Liver (tissue), 9 donors: Measurements from ENCODE around the gene BNIP1. TPM values are rescaled to one million over a fixed set of nuclear protein-coding genes. Genes with fewer than 3 reads are reported as not detected.
A peak's percentile ranks its signal among the peaks of the same experiment; 100 is the strongest.

Experiments
- DNase-seq: peaks from one replicate; pipeline ENCODE4 v3.0.0-alpha.2; 2017; ENCODE audit warnings: low spot score
- H3K27ac ChIP-seq, 2 donors: one replicate each; pipeline ENCODE4 v1.7.0; 2013; ENCODE audit warnings: inconsistent platforms in 2 of 2, low read length in 2 of 2, control low read depth in 1 of 2, low read depth in 1 of 2, mild to moderate bottlenecking in 1 of 2
- H3K27me3 ChIP-seq, 4 donors: one replicate each; pipeline versions ENCODE4 v1.6.1 to v1.7.0; 2013; ENCODE audit warnings: low read length in 3 of 4, inconsistent platforms in 1 of 4, mild to moderate bottlenecking in 1 of 4, moderate library complexity in 1 of 4; ENCODE audit not compliant: control insufficient read depth in 4 of 4, insufficient read depth in 4 of 4
- H3K36me3 ChIP-seq, 4 donors: one replicate each; pipeline versions ENCODE4 v1.6.1 to v1.7.0; 2013; ENCODE audit warnings: low read length in 3 of 4, mild to moderate bottlenecking in 3 of 4, low read depth in 1 of 4, moderate library complexity in 1 of 4; ENCODE audit not compliant: control insufficient read depth in 4 of 4, insufficient read depth in 3 of 4
- H3K4me1 ChIP-seq, 4 donors: one replicate each; pipeline versions ENCODE4 v1.6.1 to v1.7.0; 2013; ENCODE audit warnings: low read length in 3 of 4, mild to moderate bottlenecking in 3 of 4, moderate library complexity in 1 of 4; ENCODE audit not compliant: control insufficient read depth in 4 of 4, insufficient read depth in 4 of 4
- H3K4me3 ChIP-seq, 3 donors: one replicate each; pipeline versions ENCODE4 v1.6.1 to v1.7.0; 2013; ENCODE audit warnings: low read length in 3 of 3, control low read depth in 1 of 3, low read depth in 1 of 3, mild to moderate bottlenecking in 1 of 3
- H3K9ac ChIP-seq, 2 donors: one replicate each; pipeline ENCODE4 v1.7.0; 2013; ENCODE audit warnings: low read length in 2 of 2, mild to moderate bottlenecking in 2 of 2, moderate library complexity in 2 of 2, control low read depth in 1 of 2, low read depth in 1 of 2
- H3K9me3 ChIP-seq, 4 donors: one replicate each; pipeline versions ENCODE4 v1.6.1 to v1.7.0; 2013; ENCODE audit warnings: low read length in 3 of 4; ENCODE audit not compliant: control insufficient read depth in 4 of 4
- ATF3 ChIP-seq: IDR thresholded peaks from 2 replicates; pipeline ENCODE4 v1.6.1; 2016; ENCODE audit warnings: antibody characterized with exemption
- CTCF ChIP-seq: fragments of 150-350 bp; IDR thresholded peaks from 2 replicates; pipeline ENCODE4 v1.5.1; 2017; ENCODE audit warnings: improper control_type of control experiment, low read depth, low read length; ENCODE audit not compliant: missing input control
- EGR1 ChIP-seq, 2 donors: IDR thresholded peaks; 2 replicates each; pipeline ENCODE4 v1.6.1; 2016 to 2018; ENCODE audit warnings: antibody characterized with exemption in 2 of 2, low read depth in 2 of 2
- FOXA1 ChIP-seq: IDR thresholded peaks from 2 replicates; pipeline ENCODE4 v1.6.1; 2016; ENCODE audit warnings: antibody characterized with exemption
- FOXA2 ChIP-seq: IDR thresholded peaks from 2 replicates; pipeline ENCODE4 v1.6.1; 2016; ENCODE audit warnings: antibody characterized with exemption
- GABPA ChIP-seq, 2 donors: IDR thresholded peaks in 1 of 2; conservative IDR thresholded peaks in 1 of 2; 2 replicates each; pipeline ENCODE4 v1.6.1; 2016; ENCODE audit warnings: antibody characterized with exemption in 2 of 2, mild to moderate bottlenecking in 1 of 2, moderate library complexity in 1 of 2
- HNF4A ChIP-seq, 2 donors: conservative IDR thresholded peaks; 2 replicates each; pipeline ENCODE4 v1.6.1; 2016; ENCODE audit warnings: antibody characterized with exemption in 2 of 2, mild to moderate bottlenecking in 2 of 2
- HNF4G ChIP-seq: IDR thresholded peaks from 2 replicates; pipeline ENCODE4 v1.6.1; 2016; ENCODE audit warnings: antibody characterized with exemption
- MAX ChIP-seq: IDR thresholded peaks from 2 replicates; pipeline ENCODE4 v1.6.1; 2016; ENCODE audit warnings: antibody characterized with exemption
- NR2F2 ChIP-seq: IDR thresholded peaks from 2 replicates; pipeline ENCODE4 v1.6.1; 2016; ENCODE audit warnings: antibody characterized with exemption
- RAD21 ChIP-seq, 2 donors: IDR thresholded peaks; 2 replicates each; pipeline ENCODE4 v1.6.1; 2016; ENCODE audit warnings: antibody characterized with exemption in 2 of 2, mild to moderate bottlenecking in 2 of 2
- RXRA ChIP-seq, 2 donors: IDR thresholded peaks; 2 replicates each; pipeline ENCODE4 v1.6.1; 2017 to 2018; ENCODE audit warnings: antibody characterized with exemption in 2 of 2, mild to moderate bottlenecking in 1 of 2
- SP1 ChIP-seq: IDR thresholded peaks from 2 replicates; pipeline ENCODE4 v1.6.1; 2018; ENCODE audit warnings: antibody characterized with exemption, mild to moderate bottlenecking
- TAF1 ChIP-seq: conservative IDR thresholded peaks from 2 replicates; pipeline ENCODE4 v1.6.1; 2016; ENCODE audit warnings: antibody characterized with exemption, mild to moderate bottlenecking
- YY1 ChIP-seq: IDR thresholded peaks from 2 replicates; pipeline ENCODE4 v1.6.1; 2016; ENCODE audit warnings: antibody characterized with exemption, mild to moderate bottlenecking
- ZBTB33 ChIP-seq: IDR thresholded peaks from 2 replicates; pipeline ENCODE4 v1.6.1; 2016; ENCODE audit warnings: antibody characterized with exemption
- WGBS: extraction: QIAGEN DNeasy Blood & Tissue Kit; methylation state at CpG from one replicate; pipeline ENCODE4 v1.1.7; 2013; 5-methylcytosine and 5-hydroxymethylcytosine counted together
- polyA plus RNA-seq, 2 donors: library from polyadenylated mRNA; stranded (reverse) in 1 of 2; unstranded in 1 of 2; fragments of 200-250 nt in 1 of 2; fragments of >200 nt in 1 of 2; fragmentation: Nextera tagmentation in 1 of 2; extraction: Ambion mirVana in 1 of 2; gene quantifications; one replicate each; pipeline versions ENCODE4 v1.2.1 to v1.2.3, GENCODE V29; 2013 to 2015
- total RNA-seq, 2 donors: library from RNA; depleted of rRNA; stranded (reverse); fragments of >200 nt; gene quantifications; one replicate each; pipeline ENCODE4 v1.2.3, GENCODE V29; 2014
- donor health status: healthy.
- donor health status: healthy.
- donor health status: healthy.
- donor health status: healthy.
- donor health status: healthy.

The BNIP1 gene
- total and polyA plus RNA-seq, 4 donors = 4.8 to 6.9 (median 5.3) TPM

- DNase-seq = no peak
- H3K27me3 ChIP-seq = no peaks in the 10 kb centered on the region
- no peak for TF ChIP-seq TAF1
- no peak for TF ChIP-seq FOXA1
- TF ChIP-seq RAD21 (IDR thresholded peaks at IDR 0.05) = no peak
- TF ChIP-seq CTCF = no peak
- no peak for TF ChIP-seq NR2F2
- TF ChIP-seq MAX = no peak
- TF ChIP-seq ZBTB33 = no peak
- TF ChIP-seq YY1 = no peak
- no peak for TF ChIP-seq ATF3
- no peak for TF ChIP-seq HNF4G
- TF ChIP-seq GABPA (IDR thresholded peaks at IDR 0.05 in 1 of 2, conservative IDR thresholded peaks at IDR 0.05 in 1 of 2) = no peak
- TF ChIP-seq EGR1 (IDR thresholded peaks at IDR 0.05; ENCODE audit: low read depth in 2 of 2) = no peak
- peaks cover 0 to 6% (median 5%) of the 10 kb centered on the region in 4 donors for H3K4me1 ChIP-seq
- no peak overlapping the region for H3K9ac ChIP-seq
- peaks cover 3 to 43% (median 22%) of the 10 kb centered on the region in 4 donors for H3K36me3 ChIP-seq
- H3K27ac ChIP-seq = no peak overlapping the region
- no peaks in the 10 kb centered on the region for H3K9me3 ChIP-seq
- no peak overlapping the region for H3K4me3 ChIP-seq
- 97% methylated on average over 5 of the region's 5 CpGs for WGBS
Measured at GRCh38 chr5:173161148-173161547, 16.8 kb downstream of the BNIP1 start.

- peaks cover 1 to 41% (median 19%) of the 10 kb centered on the region in 4 donors for H3K36me3 ChIP-seq
- H3K27ac ChIP-seq = no peak overlapping the region
- H3K4me3 ChIP-seq = no peak overlapping the region
Measured at GRCh38 chr5:173163219-173163618, 18.9 kb downstream of the BNIP1 start.

GRCh38 chr5:173165177-173166016 lies 21.1 kb downstream of the BNIP1 start:
- Histone ChIP-seq H3K36me3 (peaks cover 0 to 27% (median 8%) of the 10 kb centered on the region in 4 donors), H3K9ac (no peak overlapping the region), H3K27ac (no peak overlapping the region), H3K27me3 (no peaks in the 10 kb centered on the region), H3K4me3 (no peak overlapping the region), H3K9me3 (no peaks in the 10 kb centered on the region), H3K4me1 (peaks cover 0 to 6% (median 5%) of the 10 kb centered on the region in 4 donors)
- DNase-seq = no peak
- 89% methylated on average over 2 of the region's 2 CpGs for WGBS
- TF ChIP-seq FOXA2 (no peak), FOXA1 (no peak), RAD21 (IDR thresholded peaks at IDR 0.05) (no peak), CTCF (no peak), NR2F2 (no peak), ZBTB33 (no peak), YY1 (no peak), GABPA (IDR thresholded peaks at IDR 0.05 in 1 of 2, conservative IDR thresholded peaks at IDR 0.05 in 1 of 2) (no peak), SP1 (no peak), HNF4A (conservative IDR thresholded peaks at IDR 0.05) (peak; percentile 62 to 87), RXRA (IDR thresholded peaks at IDR 0.05) (peak; percentile 10 to 45)

More at GRCh38 chr5:173163219-173163618, 18.9 kb downstream of the BNIP1 start:
- TF ChIP-seq RAD21 (IDR thresholded peaks at IDR 0.05) = no peak
- Histone ChIP-seq H3K9me3 (no peaks in the 10 kb centered on the region), H3K27me3 (no peaks in the 10 kb centered on the region), H3K9ac (no peak overlapping the region), H3K4me1 (peaks cover 0 to 6% (median 5%) of the 10 kb centered on the region in 4 donors)
- no peak for DNase-seq
- 94% methylated on average over 7 of the region's 7 CpGs for WGBS
